ENCODE measurements around the gene SMCHD1. TPM values are rescaled to one million over a fixed set of nuclear protein-coding genes. Genes with fewer than 3 reads are reported as not detected.

Gene SMCHD1
- total RNA-seq, 6 experiments from 2014 or later = 19.4 to 30.4 (median 26.4) TPM

GRCh38 chr18:2839202-2839601 lies 183.7 kb downstream of the SMCHD1 start:
- Mint-ChIP-seq H3K9me3 (peaks cover 21% of the 10 kb centered on the region), H3K27me3 (ENCODE audit: insufficient read depth) (peaks cover 32% of the 10 kb centered on the region), H3K4me1 (ENCODE audit: low read depth) (no peaks in the 10 kb centered on the region), H3K4me3 (no peak overlapping the region), H3K27ac (no peak overlapping the region), H3K36me3 (ENCODE audit: low read depth) (0 out of 2 replicates have a peak, but pooled peaks cover 8% of the 10 kb centered on the region)
- DNase-seq = no peak
- TF ChIP-seq, protein P1, sequence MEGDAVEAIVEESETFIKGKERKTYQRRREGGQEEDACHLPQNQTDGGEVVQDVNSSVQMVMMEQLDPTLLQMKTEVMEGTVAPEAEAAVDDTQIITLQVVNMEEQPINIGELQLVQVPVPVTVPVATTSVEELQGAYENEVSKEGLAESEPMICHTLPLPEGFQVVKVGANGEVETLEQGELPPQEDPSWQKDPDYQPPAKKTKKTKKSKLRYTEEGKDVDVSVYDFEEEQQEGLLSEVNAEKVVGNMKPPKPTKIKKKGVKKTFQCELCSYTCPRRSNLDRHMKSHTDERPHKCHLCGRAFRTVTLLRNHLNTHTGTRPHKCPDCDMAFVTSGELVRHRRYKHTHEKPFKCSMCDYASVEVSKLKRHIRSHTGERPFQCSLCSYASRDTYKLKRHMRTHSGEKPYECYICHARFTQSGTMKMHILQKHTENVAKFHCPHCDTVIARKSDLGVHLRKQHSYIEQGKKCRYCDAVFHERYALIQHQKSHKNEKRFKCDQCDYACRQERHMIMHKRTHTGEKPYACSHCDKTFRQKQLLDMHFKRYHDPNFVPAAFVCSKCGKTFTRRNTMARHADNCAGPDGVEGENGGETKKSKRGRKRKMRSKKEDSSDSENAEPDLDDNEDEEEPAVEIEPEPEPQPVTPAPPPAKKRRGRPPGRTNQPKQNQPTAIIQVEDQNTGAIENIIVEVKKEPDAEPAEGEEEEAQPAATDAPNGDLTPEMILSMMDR (IDR thresholded peaks at IDR 0.05) = no peak

DNA sequence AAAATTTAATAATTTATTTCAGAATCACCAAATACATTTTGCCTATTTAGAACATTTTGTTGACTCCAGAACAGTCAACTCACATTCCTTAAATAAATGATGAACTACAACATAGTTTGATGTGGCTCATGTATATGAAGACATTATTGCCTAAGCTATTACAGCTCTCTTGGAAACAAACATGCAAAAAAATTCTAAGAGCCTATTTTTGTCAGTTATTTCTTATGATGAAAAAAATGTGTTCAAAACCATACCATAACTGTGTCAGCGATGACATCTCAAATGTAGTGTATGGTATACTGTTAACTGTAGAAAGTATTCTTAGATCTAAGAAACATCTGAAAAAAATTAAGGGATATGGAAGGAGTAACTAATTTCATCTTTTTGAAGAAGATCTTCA lies 185.0 kb downstream of the SMCHD1 start:
- H3K27me3 Mint-ChIP-seq (ENCODE audit: insufficient read depth) = peaks cover 37% of the 10 kb centered on the region
- H3K4me1 Mint-ChIP-seq (ENCODE audit: low read depth) = no peaks in the 10 kb centered on the region
- no peak for DNase-seq
- no peak overlapping the region for H3K4me3 Mint-ChIP-seq
- no peak overlapping the region for H3K27ac Mint-ChIP-seq
- 0 out of 2 replicates have a peak, but pooled peaks cover 8% of the 10 kb centered on the region for H3K36me3 Mint-ChIP-seq (ENCODE audit: low read depth)
- H3K9me3 Mint-ChIP-seq = peaks cover 21% of the 10 kb centered on the region
- TF ChIP-seq, protein P1 (IDR thresholded peaks at IDR 0.05) = no peak

- DNase-seq = no peak
- Mint-ChIP-seq H3K4me3 (no peak overlapping the region), H3K27ac (no peak overlapping the region), H3K9me3 (0 out of 2 replicates have a peak, but pooled peaks cover 3% of the 10 kb centered on the region), H3K27me3 (ENCODE audit: insufficient read depth) (peaks cover 42% of the 10 kb centered on the region), H3K36me3 (ENCODE audit: low read depth) (no peaks in the 10 kb centered on the region), H3K4me1 (ENCODE audit: low read depth) (peaks cover 16% of the 10 kb centered on the region)
- TF ChIP-seq, protein P1 (IDR thresholded peaks at IDR 0.05) = no peak
These were observed 187.6 kb downstream of the SMCHD1 start for GRCh38 chr18:2843146-2843545.

- no peaks in the 10 kb centered on the region for H3K9me3 Mint-ChIP-seq
- TF ChIP-seq, protein P1 (IDR thresholded peaks at IDR 0.05) = no peak
- no peak overlapping the region for H3K27ac Mint-ChIP-seq
- DNase-seq = no peak
- H3K4me3 Mint-ChIP-seq = no peak overlapping the region
- H3K36me3 Mint-ChIP-seq (ENCODE audit: low read depth) = no peaks in the 10 kb centered on the region
- peaks cover 53% of the 10 kb centered on the region for H3K27me3 Mint-ChIP-seq (ENCODE audit: insufficient read depth)
- H3K4me1 Mint-ChIP-seq (ENCODE audit: low read depth) = peaks cover 24% of the 10 kb centered on the region
These were observed 189.6 kb downstream of the SMCHD1 start for GRCh38 chr18:2845172-2845571.

GRCh38 chr18:2846636-2847316 lies 191.2 kb downstream of the SMCHD1 start, which contains the start of gene EMILIN2:
TSS of gene EMILIN2 (plus strand) at chr18:2847006. CDS start at chr18:2847189, 183 bp downstream.
- DNase-seq = no peak

More at GRCh38 chr18:2846636-2847316, 191.2 kb downstream of the SMCHD1 start, which contains the start of gene EMILIN2:
- peaks cover 24% of the 10 kb centered on the region for H3K4me1 Mint-ChIP-seq (ENCODE audit: low read depth)
- TF ChIP-seq, protein P1 (IDR thresholded peaks at IDR 0.05) = no peak
- H3K4me3 Mint-ChIP-seq = peak within 1 kb of the TSS; percentile 83
- H3K27me3 Mint-ChIP-seq (ENCODE audit: insufficient read depth) = peaks cover 48% of the 10 kb centered on the region
- no peaks in the 10 kb centered on the region for H3K9me3 Mint-ChIP-seq
- H3K27ac Mint-ChIP-seq = no peak within 1 kb of the TSS
- H3K36me3 Mint-ChIP-seq (ENCODE audit: low read depth) = no peaks in the 10 kb centered on the region

Data from HFFc6 (cell line).